Measurements from ENCODE around the gene B4GALNT4.

DNA sequence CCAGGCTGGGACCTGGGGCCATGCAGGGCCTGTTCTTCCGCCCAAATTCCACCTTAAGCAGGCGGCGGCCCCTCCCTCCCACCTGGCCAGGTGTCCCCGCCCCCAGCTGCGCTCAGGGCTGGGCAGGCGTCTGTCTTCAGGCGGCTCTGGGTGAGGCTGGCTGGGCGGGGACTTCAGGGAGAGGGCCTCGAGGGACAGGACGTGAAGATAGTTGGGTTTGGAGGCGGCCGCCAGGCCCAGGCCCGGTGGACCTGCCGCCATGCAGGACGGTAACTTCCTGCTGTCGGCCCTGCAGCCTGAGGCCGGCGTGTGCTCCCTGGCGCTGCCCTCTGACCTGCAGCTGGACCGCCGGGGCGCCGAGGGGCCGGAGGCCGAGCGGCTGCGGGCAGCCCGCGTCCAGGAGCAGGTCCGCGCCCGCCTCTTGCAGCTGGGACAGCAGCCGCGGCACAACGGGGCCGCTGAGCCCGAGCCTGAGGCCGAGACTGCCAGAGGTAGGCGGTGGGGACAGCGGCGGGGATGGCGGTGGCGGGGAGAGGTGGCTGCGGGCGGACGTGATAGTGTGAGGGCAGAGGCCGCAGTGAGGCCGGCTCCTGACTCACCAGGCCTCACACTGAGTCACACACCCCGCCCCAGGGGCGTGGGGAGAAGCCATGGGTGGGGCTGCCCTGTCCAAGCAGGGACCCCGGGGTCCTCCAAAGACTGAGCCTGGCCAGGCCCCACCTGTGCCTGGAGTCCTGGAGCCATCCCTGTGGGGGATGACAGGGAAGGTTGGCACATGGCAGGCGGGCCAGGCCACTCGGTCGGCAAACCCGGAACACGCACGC, 24.9 kb downstream of the B4GALNT4 start, which contains the start of gene PKP3:
- TF ChIP-seq, protein P1, sequence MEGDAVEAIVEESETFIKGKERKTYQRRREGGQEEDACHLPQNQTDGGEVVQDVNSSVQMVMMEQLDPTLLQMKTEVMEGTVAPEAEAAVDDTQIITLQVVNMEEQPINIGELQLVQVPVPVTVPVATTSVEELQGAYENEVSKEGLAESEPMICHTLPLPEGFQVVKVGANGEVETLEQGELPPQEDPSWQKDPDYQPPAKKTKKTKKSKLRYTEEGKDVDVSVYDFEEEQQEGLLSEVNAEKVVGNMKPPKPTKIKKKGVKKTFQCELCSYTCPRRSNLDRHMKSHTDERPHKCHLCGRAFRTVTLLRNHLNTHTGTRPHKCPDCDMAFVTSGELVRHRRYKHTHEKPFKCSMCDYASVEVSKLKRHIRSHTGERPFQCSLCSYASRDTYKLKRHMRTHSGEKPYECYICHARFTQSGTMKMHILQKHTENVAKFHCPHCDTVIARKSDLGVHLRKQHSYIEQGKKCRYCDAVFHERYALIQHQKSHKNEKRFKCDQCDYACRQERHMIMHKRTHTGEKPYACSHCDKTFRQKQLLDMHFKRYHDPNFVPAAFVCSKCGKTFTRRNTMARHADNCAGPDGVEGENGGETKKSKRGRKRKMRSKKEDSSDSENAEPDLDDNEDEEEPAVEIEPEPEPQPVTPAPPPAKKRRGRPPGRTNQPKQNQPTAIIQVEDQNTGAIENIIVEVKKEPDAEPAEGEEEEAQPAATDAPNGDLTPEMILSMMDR (IDR thresholded peaks at IDR 0.05; ENCODE audit: insufficient read depth, low read depth, low read length), result no peak
- TF ChIP-seq EZH2 (IDR thresholded peaks at IDR 0.05; ENCODE audit: insufficient read depth, low read length), result no peak
